HFF-Myc (cell line): ENCODE measurements around the gene TMUB1.
"Not testable (repeated sequence)": the region's sequence is repeated elsewhere in the genome, so short reads cannot be mapped to it uniquely, and the experiment has no call there.

Experiments used
- DNase-seq: peaks from one replicate; pipeline ENCODE4 v3.0.0-alpha.2; 2011; ENCODE audit warnings: low read depth; ENCODE audit errors: extremely low read depth
- H3K4me3 ChIP-seq: replicated peaks from 2 replicates; pipeline ENCODE4 v1.5.1; 2011; ENCODE audit warnings: low read depth, mild to moderate bottlenecking, control low read depth, low read length
- TF ChIP-seq, protein P1 (sequence below): IDR thresholded peaks from 2 replicates; pipeline ENCODE4 v1.5.1; 2012; ENCODE audit warnings: mild to moderate bottlenecking, low read depth, low read length, control low read depth; ENCODE audit errors: missing control alignments

TMUB1 gene

DNA sequence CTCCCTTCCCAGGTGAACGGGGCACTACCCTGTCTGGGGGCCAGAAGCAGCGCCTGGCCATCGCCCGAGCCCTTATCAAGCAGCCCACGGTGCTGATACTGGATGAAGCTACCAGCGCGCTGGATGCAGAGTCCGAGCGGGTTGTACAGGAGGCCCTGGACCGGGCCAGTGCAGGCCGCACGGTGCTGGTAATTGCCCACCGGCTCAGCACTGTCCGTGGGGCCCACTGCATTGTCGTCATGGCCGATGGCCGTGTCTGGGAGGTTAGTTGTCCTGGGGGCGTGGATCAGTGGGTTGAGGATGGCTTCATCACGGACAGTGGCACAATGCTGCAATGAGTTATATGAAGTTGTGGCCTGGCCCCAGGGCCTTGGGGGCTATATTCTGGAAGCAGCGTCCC is 39.3 kb downstream of the TMUB1 start:
- TF ChIP-seq, protein P1, sequence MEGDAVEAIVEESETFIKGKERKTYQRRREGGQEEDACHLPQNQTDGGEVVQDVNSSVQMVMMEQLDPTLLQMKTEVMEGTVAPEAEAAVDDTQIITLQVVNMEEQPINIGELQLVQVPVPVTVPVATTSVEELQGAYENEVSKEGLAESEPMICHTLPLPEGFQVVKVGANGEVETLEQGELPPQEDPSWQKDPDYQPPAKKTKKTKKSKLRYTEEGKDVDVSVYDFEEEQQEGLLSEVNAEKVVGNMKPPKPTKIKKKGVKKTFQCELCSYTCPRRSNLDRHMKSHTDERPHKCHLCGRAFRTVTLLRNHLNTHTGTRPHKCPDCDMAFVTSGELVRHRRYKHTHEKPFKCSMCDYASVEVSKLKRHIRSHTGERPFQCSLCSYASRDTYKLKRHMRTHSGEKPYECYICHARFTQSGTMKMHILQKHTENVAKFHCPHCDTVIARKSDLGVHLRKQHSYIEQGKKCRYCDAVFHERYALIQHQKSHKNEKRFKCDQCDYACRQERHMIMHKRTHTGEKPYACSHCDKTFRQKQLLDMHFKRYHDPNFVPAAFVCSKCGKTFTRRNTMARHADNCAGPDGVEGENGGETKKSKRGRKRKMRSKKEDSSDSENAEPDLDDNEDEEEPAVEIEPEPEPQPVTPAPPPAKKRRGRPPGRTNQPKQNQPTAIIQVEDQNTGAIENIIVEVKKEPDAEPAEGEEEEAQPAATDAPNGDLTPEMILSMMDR = no peak
- no peak overlapping the region for H3K4me3 ChIP-seq
- DNase-seq = no peak

DNA sequence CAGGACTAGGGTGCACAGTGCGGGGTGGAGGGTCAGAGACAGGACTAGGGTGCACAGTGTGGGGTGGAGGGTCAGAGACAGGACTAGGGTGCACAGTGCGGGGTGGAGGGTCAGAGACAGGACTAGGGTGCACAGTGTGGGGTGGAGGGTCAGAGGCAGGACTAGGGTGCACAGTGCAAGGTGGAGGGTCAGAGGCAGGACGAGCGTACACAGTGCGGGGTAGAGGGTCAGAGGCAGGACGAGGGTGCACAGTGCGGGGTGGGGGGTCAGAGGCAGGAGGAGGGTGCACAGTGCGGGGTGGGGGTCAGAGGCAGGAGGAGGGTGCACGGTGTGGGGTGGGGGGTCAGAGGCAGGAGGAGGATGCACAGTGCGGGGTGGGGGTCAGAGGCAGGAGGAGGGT is 39.8 kb downstream of the TMUB1 start:
- H3K4me3 ChIP-seq, DNase-seq: not testable (repeated sequence)

DNA sequence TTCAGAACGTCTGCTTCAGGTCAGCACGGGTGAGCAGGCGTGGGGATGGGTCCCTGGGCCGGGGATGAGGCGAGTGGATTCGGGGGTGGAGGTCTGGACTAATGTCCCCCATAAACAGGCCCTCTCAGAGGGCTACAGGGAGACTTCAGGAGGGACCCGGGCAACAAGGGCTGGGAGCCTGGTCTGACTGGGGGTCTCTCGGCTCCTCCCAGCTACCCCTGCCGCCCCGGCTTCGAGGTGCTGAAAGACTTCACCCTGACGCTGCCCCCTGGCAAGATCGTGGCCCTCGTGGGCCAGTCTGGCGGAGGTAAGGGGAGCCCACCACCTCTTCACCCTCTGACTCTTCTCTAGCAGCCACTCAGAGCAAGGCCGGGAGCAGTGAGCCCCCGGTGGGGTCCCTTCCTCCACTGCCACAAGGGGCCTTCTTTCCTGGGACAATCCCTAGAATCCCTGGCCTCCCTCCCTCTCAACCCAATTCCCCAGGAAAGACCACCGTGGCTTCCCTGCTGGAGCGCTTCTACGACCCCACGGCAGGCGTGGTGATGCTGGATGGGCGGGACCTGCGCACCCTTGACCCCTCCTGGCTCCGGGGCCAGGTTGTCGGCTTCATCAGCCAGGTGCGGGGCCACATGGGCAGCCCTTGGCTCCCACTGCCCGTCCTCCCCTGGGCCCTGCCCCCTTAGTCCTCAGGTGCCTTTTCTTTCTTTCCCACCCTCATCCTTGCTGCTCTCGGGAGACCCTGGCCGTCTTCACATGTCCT is 42.5 kb downstream of the TMUB1 start:
- TF ChIP-seq, protein P1 = no peak
- no peak for DNase-seq
- no peak overlapping the region for H3K4me3 ChIP-seq

DNA sequence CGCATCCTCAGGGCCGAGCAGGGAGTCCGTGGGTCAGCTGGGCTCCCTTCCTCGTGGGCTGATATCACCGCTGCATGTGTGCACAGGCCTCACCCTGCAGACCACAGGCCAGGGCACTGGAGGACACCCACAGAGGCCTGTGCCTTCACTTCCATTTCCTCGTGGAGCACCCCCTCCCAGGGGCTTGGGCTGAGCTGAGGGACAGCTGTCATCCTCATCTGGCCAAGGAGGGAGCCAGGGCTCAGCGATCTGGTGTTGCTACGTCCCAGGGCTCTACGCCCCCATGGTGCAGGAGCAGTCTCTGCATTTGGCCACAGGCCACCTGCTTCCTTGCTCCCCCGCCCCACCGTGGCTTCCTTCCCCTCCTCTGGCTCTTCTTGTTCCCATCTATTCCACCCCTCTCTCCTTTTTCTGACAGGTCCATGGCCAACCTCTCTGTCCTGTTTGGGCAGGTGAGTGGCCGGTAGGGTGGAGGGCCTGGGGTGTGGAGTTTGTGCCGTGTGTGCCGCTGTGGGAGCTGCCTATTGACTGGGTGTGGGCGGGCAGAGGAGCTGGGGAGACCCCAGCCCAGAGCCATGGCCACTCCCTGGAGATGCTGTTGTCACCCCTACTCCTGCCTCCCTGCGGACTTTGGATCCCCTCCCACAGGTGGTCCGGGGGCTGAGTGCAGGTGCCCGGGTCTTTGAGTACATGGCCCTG is 43.3 kb downstream of the TMUB1 start:
- TF ChIP-seq, protein P1 = no peak

DNA sequence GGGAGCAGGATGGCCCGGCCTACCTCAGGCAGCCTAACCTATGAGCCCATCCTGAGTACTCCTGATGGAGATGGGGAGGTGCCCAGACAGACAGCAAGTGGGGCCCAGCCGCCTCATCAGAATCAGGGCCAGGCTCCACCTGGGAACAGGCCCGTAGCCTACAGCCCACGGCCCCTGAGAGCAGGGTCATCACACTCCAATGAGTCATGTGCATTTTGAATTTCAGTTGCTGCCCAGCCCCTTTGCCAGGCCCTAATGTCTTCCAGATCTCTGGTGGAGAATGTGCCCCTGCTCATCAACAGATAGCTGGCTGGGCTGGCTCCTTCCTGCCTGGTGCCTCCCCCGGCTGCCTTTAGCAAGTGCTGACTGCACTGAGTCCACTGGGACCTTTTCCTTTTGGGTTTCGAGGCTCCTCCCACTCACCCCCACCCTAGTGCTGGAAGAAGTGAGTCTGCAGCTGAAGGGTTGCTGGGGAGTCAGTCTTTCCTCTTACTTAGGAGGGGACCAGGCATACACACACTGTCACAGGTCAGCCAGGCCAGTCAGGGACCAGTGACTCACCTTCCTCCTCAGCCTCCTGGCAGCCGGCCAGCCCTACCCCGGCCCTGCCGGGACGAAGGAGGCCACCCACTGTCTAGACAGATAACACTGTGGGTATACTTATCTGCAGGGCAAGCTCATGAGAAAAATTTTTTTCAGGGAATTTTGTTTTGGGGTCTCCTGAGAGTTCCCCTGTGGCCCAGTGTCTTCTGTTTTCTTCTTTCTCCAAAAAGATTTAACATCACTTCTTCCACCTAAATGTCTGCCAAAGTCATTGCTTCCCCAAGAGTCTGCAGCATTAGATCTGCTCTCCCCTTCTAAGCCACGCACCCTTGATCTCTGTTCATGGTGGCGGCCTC is 44.1 kb downstream of the TMUB1 start:
- no peak overlapping the region for H3K4me3 ChIP-seq
- TF ChIP-seq, protein P1 = no peak
- DNase-seq = peak; percentile 78

More for the DNA sequence above, 43.3 kb downstream of the TMUB1 start:
- no peak overlapping the region for H3K4me3 ChIP-seq
- DNase-seq = no peak

DNA sequence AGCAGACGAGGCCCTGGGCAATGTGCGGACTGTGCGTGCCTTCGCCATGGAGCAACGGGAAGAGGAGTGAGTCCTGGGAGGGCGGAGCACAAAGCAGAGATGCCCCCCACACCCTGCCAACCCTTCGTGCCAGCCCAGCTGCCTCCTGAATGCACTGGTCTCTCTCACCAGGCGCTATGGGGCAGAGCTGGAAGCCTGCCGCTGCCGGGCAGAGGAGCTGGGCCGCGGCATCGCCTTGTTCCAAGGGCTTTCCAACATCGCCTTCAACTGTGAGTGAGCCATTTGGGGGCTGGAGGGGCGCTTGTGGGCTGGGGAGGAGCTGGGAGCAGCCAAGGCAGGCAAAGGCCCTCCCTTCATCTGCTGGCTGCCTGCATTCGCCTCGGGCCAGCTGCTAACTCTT is 47.4 kb downstream of the TMUB1 start:
- TF ChIP-seq, protein P1 = no peak
- DNase-seq = no peak
- H3K4me3 ChIP-seq = no peak overlapping the region
